ENCODE measurements around the gene SMIM44.

- TF ChIP-seq CTCF (IDR thresholded peaks at IDR 0.05) (no peak), POLR2A (IDR thresholded peaks at IDR 0.05) (no peak)
Observed at GRCh38 chr19:3464587-3465235, 18.5 kb downstream of the SMIM44 start.

Measured in Peyer's patch (tissue), 4 donors.